ENCODE measurements around the gene AHCTF1.
"Not testable (repeated sequence)": the region's sequence is repeated elsewhere in the genome, so short reads cannot be mapped to it uniquely, and the experiment has no call there.

The AHCTF1 gene

GRCh38 chr1:246836209-246836966, 95.4 kb downstream of the AHCTF1 start:
- DNase-seq (ENCODE audit: low read depth in 3 of 3) = no peak

- DNase-seq (ENCODE audit: low read depth in 3 of 3) = no peak
These were observed 100.2 kb downstream of the AHCTF1 start for GRCh38 chr1:246831543-246831942.

GRCh38 chr1:246828818-246829217, 102.9 kb downstream of the AHCTF1 start:
- DNase-seq (ENCODE audit: low read depth in 3 of 3) = no peak

- DNase-seq (ENCODE audit: low read depth in 3 of 3) = no peak
These were observed 104.4 kb downstream of the AHCTF1 start for GRCh38 chr1:246827396-246827795.

GRCh38 chr1:246825557-246826175, 106.1 kb downstream of the AHCTF1 start:
- no peak for DNase-seq (ENCODE audit: low read depth in 3 of 3)

GRCh38 chr1:246824541-246824940, 107.2 kb downstream of the AHCTF1 start:
- DNase-seq (ENCODE audit: low read depth in 3 of 3) = no peak

GRCh38 chr1:246822154-246822553, 109.6 kb downstream of the AHCTF1 start:
- DNase-seq (ENCODE audit: low read depth in 3 of 3) = not testable (repeated sequence)

- no peak for DNase-seq (ENCODE audit: low read depth in 3 of 3)
These were observed 111.1 kb downstream of the AHCTF1 start for GRCh38 chr1:246820666-246821065.

- DNase-seq (ENCODE audit: low read depth in 3 of 3) = not testable (repeated sequence)
These were observed 114.0 kb downstream of the AHCTF1 start for GRCh38 chr1:246817778-246818177.

- DNase-seq (ENCODE audit: low read depth in 3 of 3) = no peak
These were observed 116.0 kb downstream of the AHCTF1 start for GRCh38 chr1:246815693-246816270.

GRCh38 chr1:246814890-246815289, 116.9 kb downstream of the AHCTF1 start:
- no peak for DNase-seq (ENCODE audit: low read depth in 3 of 3)

- DNase-seq (ENCODE audit: low read depth in 3 of 3) = not testable (repeated sequence)
These were observed 118.4 kb downstream of the AHCTF1 start for GRCh38 chr1:246813325-246813724.

- DNase-seq (ENCODE audit: low read depth in 3 of 3) = no peak
These were observed 119.8 kb downstream of the AHCTF1 start for GRCh38 chr1:246811985-246812384.

- DNase-seq (ENCODE audit: low read depth in 3 of 3) = no peak
These were observed 122.3 kb downstream of the AHCTF1 start for GRCh38 chr1:246809473-246809872.

- DNase-seq (ENCODE audit: low read depth in 3 of 3) = no peak
These were observed 126.5 kb downstream of the AHCTF1 start for GRCh38 chr1:246805135-246805716.

GRCh38 chr1:246803883-246804282, 127.9 kb downstream of the AHCTF1 start:
- no peak for DNase-seq (ENCODE audit: low read depth in 3 of 3)

GRCh38 chr1:246803373-246803772, 128.4 kb downstream of the AHCTF1 start:
- no peak for DNase-seq (ENCODE audit: low read depth in 3 of 3)

GRCh38 chr1:246801241-246802020, 130.3 kb downstream of the AHCTF1 start:
- no peak for DNase-seq (ENCODE audit: low read depth in 3 of 3)

GRCh38 chr1:246800756-246801155, 131.0 kb downstream of the AHCTF1 start:
- no peak for DNase-seq (ENCODE audit: low read depth in 3 of 3)

- DNase-seq (ENCODE audit: low read depth in 3 of 3) = no peak
These were observed 131.4 kb downstream of the AHCTF1 start for GRCh38 chr1:246800356-246800755.

- no peak for DNase-seq (ENCODE audit: low read depth in 3 of 3)
These were observed 132.9 kb downstream of the AHCTF1 start for GRCh38 chr1:246798606-246799496.

All from stimulated activated CD4-positive, alpha-beta T cell treated with anti-CD3 and anti-CD28 coated beads, TNF-alpha, amount 100 ng/mL, for 48 hours (primary cell).